Erythroblast (primary cell): Measurements from ENCODE around the gene RASSF1.

Source experiments
- GATA1 ChIP-seq: IDR thresholded peaks from 2 replicates; pipeline ENCODE4 v1.6.1; 2011; ENCODE audit warnings: low read depth, mild to moderate bottlenecking, control low read depth, low read length, moderate library complexity
- POLR2A ChIP-seq: IDR thresholded peaks from 2 replicates; pipeline ENCODE4 v1.6.1; 2011; ENCODE audit warnings: mild to moderate bottlenecking, low read length

GRCh38 chr3:50331364-50331907 is 9.2 kb downstream of the RASSF1 start:
- TF ChIP-seq POLR2A: no peak
- no peak for TF ChIP-seq GATA1
